Body of pancreas (tissue), 4 donors: ENCODE measurements around the gene IL4. TPM values are rescaled to one million over a fixed set of nuclear protein-coding genes. Genes with fewer than 3 reads are reported as not detected.
"Not testable (repeated sequence)": the region's sequence is repeated elsewhere in the genome, so short reads cannot be mapped to it uniquely, and the experiment has no call there.

Experiments used
- ATAC-seq: fragments of 150-250 bp; one replicate; pipeline ENCODE4 v1.9.1; 2016
- DNase-seq, 4 donors: peaks; one replicate each; pipeline ENCODE4 v3.0.0-alpha.2; 2019
- H3K27ac ChIP-seq, 4 donors: fragments of 200-600 bp; sonication (generic); 1 replicate in 3 of 4; 2 replicates in 1 of 4; pipeline versions ENCODE4 v1.5.1 to v1.6.1; 2016 to 2019; ENCODE audit warnings: mild to moderate bottlenecking in 1 of 4, mixed read lengths in 1 of 4, moderate library complexity in 1 of 4
- H3K27me3 ChIP-seq, 2 donors: fragments of 200-600 bp; sonication (generic); one replicate each; pipeline ENCODE4 v1.6.0; 2016; ENCODE audit warnings: mild to moderate bottlenecking in 1 of 2
- H3K36me3 ChIP-seq, 2 donors: fragments of 200-600 bp; sonication (generic); replicated peaks in 1 of 2; 2 replicates each; pipeline ENCODE4 v1.5.1; 2016; ENCODE audit warnings: low read depth in 2 of 2; ENCODE audit not compliant: insufficient read depth in 1 of 2
- H3K4me1 ChIP-seq: fragments of 200-600 bp; sonication (generic); one replicate; pipeline ENCODE4 v1.6.0; 2016
- H3K4me3 ChIP-seq, 2 donors: fragments of 200-600 bp; sonication (generic); 1 replicate in 1 of 2; 2 replicates in 1 of 2; pipeline ENCODE4 v1.5.1; 2016 to 2019
- H3K9me3 ChIP-seq, 3 donors: fragments of 200-600 bp; sonication (generic); 1 replicate in 2 of 3; 2 replicates in 1 of 3; pipeline ENCODE4 v1.5.1; 2016
- CTCF ChIP-seq, 7 experiments: fragments of 450-650 bp in 4 of 7; fragments of 200-600 bp in 3 of 7; sonication (generic) in 3 of 7; IDR thresholded peaks; one replicate each; pipeline ENCODE4 v1.5.1; 2016 to 2019; ENCODE audit warnings: antibody characterized with exemption in 7 of 7
- POLR2A ChIP-seq, 3 donors: fragments of 450-650 bp; IDR thresholded peaks; one replicate each; pipeline ENCODE4 v1.6.1; 2016; ENCODE audit warnings: antibody characterized with exemption in 3 of 3, mild to moderate bottlenecking in 2 of 3
- WGBS, 2 donors: methylation state at CpG; one replicate each; pipeline ENCODE4 v1.1.5; 2017; 5-methylcytosine and 5-hydroxymethylcytosine counted together
- intact Hi-C: fragments of 100-400 bp; cut with DNase I; formaldehyde crosslinking; loops from one replicate; pipeline ENCODE4 v1.15.1; 2023
- total RNA-seq, 2 donors: library from RNA; depleted of rRNA; stranded (reverse); fragments of >200 nt; gene quantifications; one replicate each; pipeline ENCODE4 v1.1.0, GENCODE V29; 2016

Gene IL4
- total RNA-seq, result not detected

DNA sequence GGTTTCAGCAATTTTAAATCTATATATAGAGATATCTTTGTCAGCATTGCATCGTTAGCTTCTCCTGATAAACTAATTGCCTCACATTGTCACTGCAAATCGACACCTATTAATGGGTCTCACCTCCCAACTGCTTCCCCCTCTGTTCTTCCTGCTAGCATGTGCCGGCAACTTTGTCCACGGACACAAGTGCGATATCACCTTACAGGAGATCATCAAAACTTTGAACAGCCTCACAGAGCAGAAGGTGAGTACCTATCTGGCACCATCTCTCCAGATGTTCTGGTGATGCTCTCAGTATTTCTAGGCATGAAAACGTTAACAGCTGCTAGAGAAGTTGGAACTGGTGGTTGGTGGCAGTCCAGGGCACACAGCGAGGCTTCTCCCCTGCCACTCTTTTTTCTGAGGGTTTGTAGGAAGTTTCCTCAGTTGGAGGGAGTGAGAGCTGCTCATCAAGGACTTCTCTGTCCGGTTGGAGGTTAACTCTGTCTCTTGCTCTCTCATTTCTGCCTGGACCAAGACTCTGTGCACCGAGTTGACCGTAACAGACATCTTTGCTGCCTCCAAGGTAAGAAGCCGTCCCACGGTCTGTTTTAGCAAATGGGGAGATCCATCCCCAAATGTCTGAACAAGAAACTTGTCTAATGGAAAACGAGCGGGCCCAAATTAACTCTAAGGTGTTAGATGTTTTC lies at the start of gene IL4:
Gene IL4 (plus strand): TSS at position 51 of the 692 bp plus-strand sequence. CDS start 62 bp downstream, at position 113.
- no peaks in the 10 kb centered on the region for H3K36me3 ChIP-seq
- ATAC-seq (no peak), DNase-seq (no peak)
- intact Hi-C loops, result no loop called here
- H3K4me3 ChIP-seq, result no peak within 1 kb of the TSS
- TF ChIP-seq POLR2A (IDR thresholded peaks at IDR 0.05), result no peak
- TF ChIP-seq CTCF (IDR thresholded peaks at IDR 0.05), result no peak
- H3K27ac ChIP-seq, result peak within 1 kb of the TSS in 3 of 4 donors; percentile 69 to 77 (median 72)
- H3K9me3 ChIP-seq, result no peaks in the 10 kb centered on the region
- no peaks in the 10 kb centered on the region for H3K27me3 ChIP-seq
- WGBS, 2 donors, result 74 to 75% methylated on average over 14 of the region's 14 CpGs
- H3K4me1 ChIP-seq, result no peaks in the 10 kb centered on the region

DNA sequence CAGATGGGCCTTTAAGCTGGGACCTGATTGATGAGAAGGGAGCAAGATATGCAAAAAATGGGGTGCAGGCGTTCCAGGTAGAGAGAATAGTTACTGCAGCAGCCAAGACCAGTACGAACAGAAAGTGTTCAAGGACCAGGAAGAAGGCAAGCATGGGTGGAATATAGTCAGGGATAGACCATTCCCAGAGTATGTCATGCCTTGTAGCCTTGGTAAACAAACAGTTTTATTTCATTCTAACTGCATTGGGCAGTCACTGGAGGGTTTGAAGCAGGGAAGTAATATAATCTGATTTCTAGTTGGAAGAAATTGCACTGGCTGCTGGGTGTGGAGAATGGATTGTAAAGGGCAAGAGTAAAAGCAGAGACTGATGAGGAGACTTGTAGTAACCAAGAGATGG lies 46.3 kb upstream of the IL4 start:
- Histone ChIP-seq H3K9me3 (no peaks in the 10 kb centered on the region), H3K36me3 (peaks cover 0 to 2% of the 10 kb centered on the region in 2 donors), H3K4me1 (peaks cover 8% of the 10 kb centered on the region), H3K27ac (no peak overlapping the region), H3K27me3 (no peaks in the 10 kb centered on the region), H3K4me3 (no peak overlapping the region)
- intact Hi-C loops, result no loop called here
- WGBS, 2 donors, result 91 to 93% methylated on average over 2 of the region's 2 CpGs
- ATAC-seq (no peak), DNase-seq (no peak)
- TF ChIP-seq POLR2A (IDR thresholded peaks at IDR 0.05), result no peak
- TF ChIP-seq CTCF (IDR thresholded peaks at IDR 0.05), result no peak

- no peak for TF ChIP-seq POLR2A (IDR thresholded peaks at IDR 0.05)
- TF ChIP-seq CTCF (IDR thresholded peaks at IDR 0.05), result no peak
- ATAC-seq (no peak), DNase-seq (no peak)
- H3K9me3 ChIP-seq, result no peaks in the 10 kb centered on the region
- H3K27me3 ChIP-seq, result no peaks in the 10 kb centered on the region
- no peak overlapping the region for H3K4me3 ChIP-seq
- WGBS, 2 donors, result 84 to 97% methylated on average over 2 of the region's 2 CpGs
- intact Hi-C loops, result no loop called here
- no peaks in the 10 kb centered on the region for H3K4me1 ChIP-seq
- H3K27ac ChIP-seq, result no peak overlapping the region
- peaks cover 0 to 2% of the 10 kb centered on the region in 2 donors for H3K36me3 ChIP-seq
These were observed 45.0 kb upstream of the IL4 start for GRCh38 chr5:132628814-132629213.

GRCh38 chr5:132629230-132629944 lies 44.4 kb upstream of the IL4 start:
- Histone ChIP-seq H3K9me3 (no peaks in the 10 kb centered on the region), H3K4me3 (no peak overlapping the region), H3K27me3 (no peaks in the 10 kb centered on the region), H3K4me1 (no peaks in the 10 kb centered on the region), H3K27ac (no peak overlapping the region), H3K36me3 (peaks cover 0 to 2% of the 10 kb centered on the region in 2 donors)
- no peak for ATAC-seq
- TF ChIP-seq POLR2A (IDR thresholded peaks at IDR 0.05) (no peak), CTCF (IDR thresholded peaks at IDR 0.05) (no peak)
- intact Hi-C loops, result no loop called here
- DNase-seq, result no peak
- WGBS, 2 donors, result 90 to 92% methylated on average over 5 of the region's 5 CpGs

DNA sequence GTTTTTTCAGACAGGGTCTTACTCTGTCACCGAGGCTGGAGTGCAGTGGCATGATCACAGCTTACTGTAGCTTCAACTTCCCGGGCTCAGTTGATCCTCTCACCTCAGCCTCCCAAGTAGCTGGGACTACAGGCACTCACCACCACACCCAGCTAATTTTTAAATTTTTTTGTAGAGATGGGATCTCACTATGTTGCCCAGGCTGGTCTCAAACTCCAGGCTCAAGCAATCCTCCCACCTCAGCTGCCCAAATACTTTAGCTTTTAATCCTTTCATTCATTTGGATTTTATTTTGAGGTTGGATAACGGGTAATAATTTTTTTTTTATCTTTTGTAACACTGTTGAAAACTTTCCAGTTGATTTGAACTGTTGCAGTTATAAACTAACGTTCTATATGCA lies 40.2 kb upstream of the IL4 start:
- intact Hi-C loops, H3K9me3 ChIP-seq, H3K27ac ChIP-seq, ATAC-seq, DNase-seq, H3K4me1 ChIP-seq, H3K4me3 ChIP-seq, H3K27me3 ChIP-seq, H3K36me3 ChIP-seq: not testable (repeated sequence)
- WGBS, 2 donors, result 86 to 97% methylated on average over 4 of the region's 4 CpGs
